Neural cell (in vitro differentiated cells): Measurements from ENCODE around the gene OGT. TPM values are rescaled to one million over a fixed set of nuclear protein-coding genes. Genes with fewer than 3 reads are reported as not detected.

Experiments used
- H2AFZ ChIP-seq: fragments of 200-600, 300-800 bp; sonication (generic), shearing (Covaris generic); 2 replicates; pipeline ENCODE4 v1.6.0; 2014; ENCODE audit warnings: low read depth, mild to moderate bottlenecking, antibody characterized with exemption, low read length, moderate library complexity
- H3F3A ChIP-seq: fragments of 200-600 bp; shearing (Covaris generic); 2 replicates; pipeline ENCODE4 v1.6.1; 2016; ENCODE audit warnings: mild to moderate bottlenecking, moderate library complexity, mixed read lengths, antibody characterized with exemption, low read length; ENCODE audit not compliant: insufficient read depth, poor library complexity, severe bottlenecking
- H3K27ac ChIP-seq: fragments of 200-600, 300-800 bp; sonication (generic), shearing (Covaris generic); 2 replicates; pipeline ENCODE4 v1.5.1; 2014; ENCODE audit warnings: mild to moderate bottlenecking, low read length, moderate library complexity
- H3K27me3 ChIP-seq: fragments of 300-800, 200-600 bp; sonication (generic), shearing (Covaris generic); 2 replicates; pipeline ENCODE4 v1.6.0; 2014; ENCODE audit warnings: mild to moderate bottlenecking, low read depth, low read length, moderate library complexity; ENCODE audit not compliant: insufficient read depth
- H3K36me3 ChIP-seq: fragments of 300-800, 200-600 bp; sonication (generic), shearing (Covaris generic); 2 replicates; pipeline ENCODE4 v1.5.1; 2014; ENCODE audit warnings: mild to moderate bottlenecking, antibody characterized with exemption, low read length, moderate library complexity; ENCODE audit not compliant: insufficient read depth
- H3K4me2 ChIP-seq: fragments of 300-800, 200-600 bp; sonication (generic), shearing (Covaris generic); 2 replicates; pipeline ENCODE4 v1.6.0; 2014; ENCODE audit warnings: mild to moderate bottlenecking, low read length
- H3K4me3 ChIP-seq: fragments of 300-800, 200-600 bp; sonication (generic), shearing (Covaris generic); 2 replicates; pipeline ENCODE4 v1.5.1; 2014; ENCODE audit warnings: mild to moderate bottlenecking, low read length, moderate library complexity
- H3K79me2 ChIP-seq: fragments of 200-600 bp; shearing (Covaris generic); replicated peaks from 2 replicates; pipeline ENCODE4 v1.6.0; 2014; ENCODE audit warnings: mild to moderate bottlenecking, low read length, moderate library complexity; ENCODE audit not compliant: insufficient read depth
- H3K9ac ChIP-seq: fragments of 300-800, 200-600 bp; sonication (generic), shearing (Covaris generic); 2 replicates; pipeline ENCODE4 v1.6.1; 2016; ENCODE audit warnings: mild to moderate bottlenecking, low read length, mixed read lengths
- H3K9me2 ChIP-seq: fragments of 200-600 bp; shearing (Covaris generic); 2 replicates; pipeline ENCODE4 v1.6.1; 2016; ENCODE audit warnings: mild to moderate bottlenecking, low read length, mixed read lengths; ENCODE audit not compliant: insufficient read depth
- H3K9me3 ChIP-seq: fragments of 200-600, 300-800 bp; sonication (generic), shearing (Covaris generic); 2 replicates; pipeline ENCODE4 v1.6.1; 2016; ENCODE audit warnings: mild to moderate bottlenecking, mixed run types, low read length, moderate library complexity, mixed read lengths
- H4K20me1 ChIP-seq: fragments of 200-600 bp; shearing (Covaris generic); 2 replicates; pipeline ENCODE4 v1.6.1; 2016; ENCODE audit warnings: mild to moderate bottlenecking, mixed run types; ENCODE audit not compliant: insufficient read depth
- CTCF ChIP-seq: fragments of 450-650 bp; IDR thresholded peaks from 2 replicates; pipeline ENCODE4 v1.5.1; 2014; ENCODE audit warnings: antibody characterized with exemption, mild to moderate bottlenecking, moderate library complexity; ENCODE audit not compliant: poor library complexity, severe bottlenecking
- EP300 ChIP-seq: fragments of 450-650 bp; conservative IDR thresholded peaks from 2 replicates; pipeline ENCODE4 v1.6.1; 2014; ENCODE audit warnings: antibody characterized with exemption, mild to moderate bottlenecking, moderate library complexity; ENCODE audit not compliant: poor library complexity, severe bottlenecking
- EZH2 ChIP-seq: fragments of 200-600, 300-800 bp; shearing (Covaris generic), sonication (generic); IDR thresholded peaks from 2 replicates; pipeline ENCODE4 v1.6.1; 2014; ENCODE audit warnings: antibody characterized with exemption, low read length, borderline replicate concordance, mild to moderate bottlenecking; ENCODE audit not compliant: insufficient read depth, poor library complexity, severe bottlenecking
- MXI1 ChIP-seq: fragments of 450-650 bp; conservative IDR thresholded peaks from 2 replicates; pipeline ENCODE4 v1.6.1; 2014; ENCODE audit warnings: antibody characterized with exemption, mild to moderate bottlenecking; ENCODE audit not compliant: poor library complexity, severe bottlenecking
- POLR2AphosphoS5 ChIP-seq: IDR thresholded peaks from 2 replicates; pipeline ENCODE4 v1.6.1; 2012
- RAD21 ChIP-seq: fragments of 450-650 bp; conservative IDR thresholded peaks from 2 replicates; pipeline ENCODE4 v1.6.1; 2014; ENCODE audit warnings: antibody characterized with exemption, mild to moderate bottlenecking, moderate library complexity
- REST ChIP-seq: IDR thresholded peaks from 2 replicates; pipeline ENCODE4 v1.6.1; 2012; ENCODE audit warnings: borderline replicate concordance
- SMC3 ChIP-seq: fragments of 450-650 bp; conservative IDR thresholded peaks from 2 replicates; pipeline ENCODE4 v1.6.1; 2014; ENCODE audit warnings: antibody characterized with exemption, mild to moderate bottlenecking, moderate library complexity; ENCODE audit not compliant: poor library complexity
- TAF1 ChIP-seq: IDR thresholded peaks from 2 replicates; pipeline ENCODE4 v1.6.1; 2012; ENCODE audit warnings: low read depth
- polyA plus RNA-seq: library from polyadenylated mRNA; depleted of rRNA; stranded (reverse); fragments of >200 nt; gene quantifications from 2 replicates; pipeline ENCODE4 v1.2.3, GENCODE V29; 2014

Gene OGT
- polyA plus RNA-seq, 1 donor from 2014 or later = 340 TPM

GRCh38 chrX:71543316-71543715 is 10.4 kb downstream of the OGT start:
- no peak overlapping the region for H3K4me3 ChIP-seq
- H3K79me2 ChIP-seq = peaks cover 55% of the 10 kb centered on the region
- no peaks in the 10 kb centered on the region for H3K9me2 ChIP-seq
- no peaks in the 10 kb centered on the region for H3K9me3 ChIP-seq
- no peaks in the 10 kb centered on the region for H3K36me3 ChIP-seq
- no peak overlapping the region for H3K4me2 ChIP-seq
- no peaks in the 10 kb centered on the region for H3K27me3 ChIP-seq
- H3K9ac ChIP-seq = no peak overlapping the region
- H3F3A ChIP-seq = no peaks in the 10 kb centered on the region
- TF ChIP-seq TAF1 = no peak
- no peak for TF ChIP-seq POLR2AphosphoS5
- TF ChIP-seq RAD21 = no peak
- TF ChIP-seq CTCF = no peak
- no peak for TF ChIP-seq SMC3
- TF ChIP-seq EZH2 = no peak
- TF ChIP-seq MXI1 = no peak
- TF ChIP-seq EP300 = no peak
- TF ChIP-seq REST = no peak
- no peak overlapping the region for H3K27ac ChIP-seq
- no peak overlapping the region for H2AFZ ChIP-seq
- no peaks in the 10 kb centered on the region for H4K20me1 ChIP-seq

- Histone ChIP-seq H4K20me1 (no peaks in the 10 kb centered on the region), H3K79me2 (peaks cover 35% of the 10 kb centered on the region), H3K27me3 (no peaks in the 10 kb centered on the region), H3K36me3 (no peaks in the 10 kb centered on the region), H3K27ac (no peak overlapping the region), H3F3A (no peaks in the 10 kb centered on the region), H3K9me3 (no peaks in the 10 kb centered on the region), H3K4me3 (no peak overlapping the region), H3K4me2 (no peak overlapping the region), H3K9me2 (no peaks in the 10 kb centered on the region), H2AFZ (no peak overlapping the region), H3K9ac (no peak overlapping the region)
- TF ChIP-seq EZH2 (no peak), EP300 (no peak), REST (no peak), CTCF (no peak), POLR2AphosphoS5 (no peak), SMC3 (no peak), MXI1 (no peak), TAF1 (no peak), RAD21 (no peak)
These were observed 12.5 kb downstream of the OGT start for GRCh38 chrX:71545364-71545763.
